HG02571 (cell line): ENCODE measurements around the gene CHD9.

ENCODE experiments used
- ATAC-seq: cut with Tn5 transposase; IDR thresholded peaks from one replicate; pipeline ENCODE4 v1.9.1; 2021; ENCODE audit warnings: mild to moderate bottlenecking, moderate library complexity; ENCODE audit not compliant: unreplicated experiment

The CHD9 gene

GRCh38 chr16:53334581-53334980 lies 279.8 kb downstream of the CHD9 start:
- ATAC-seq: no peak

GRCh38 chr16:53337294-53337693 lies 282.5 kb downstream of the CHD9 start:
- no peak for ATAC-seq

GRCh38 chr16:53341792-53342191 lies 287.0 kb downstream of the CHD9 start:
- no peak for ATAC-seq

- no peak for ATAC-seq
These were observed 300.3 kb downstream of the CHD9 start for GRCh38 chr16:53355064-53355463.

- no peak for ATAC-seq
These were observed 301.9 kb downstream of the CHD9 start for GRCh38 chr16:53356478-53357207.

- ATAC-seq: no peak
These were observed 302.4 kb downstream of the CHD9 start for GRCh38 chr16:53357208-53357586.

- ATAC-seq: no peak
These were observed 303.2 kb downstream of the CHD9 start for GRCh38 chr16:53357955-53358354.

GRCh38 chr16:53358884-53359283 lies 304.1 kb downstream of the CHD9 start:
- ATAC-seq: no peak

- ATAC-seq: no peak
These were observed 315.1 kb downstream of the CHD9 start for GRCh38 chr16:53369921-53370320.

- ATAC-seq: no peak
These were observed 316.0 kb downstream of the CHD9 start for GRCh38 chr16:53370827-53371226.

GRCh38 chr16:53372992-53373871 lies 318.4 kb downstream of the CHD9 start:
- peak; percentile 79 for ATAC-seq

GRCh38 chr16:53374800-53375199 lies 320.0 kb downstream of the CHD9 start:
- no peak for ATAC-seq

GRCh38 chr16:53378138-53378537 lies 323.3 kb downstream of the CHD9 start:
- ATAC-seq: no peak
